Femur (tissue), 1 donor: ENCODE data around the gene LMBR1.
A peak's percentile ranks its signal among the peaks of the same experiment; 100 is the strongest.

Source experiments
- DNase-seq: peaks from one replicate; pipeline ENCODE4 v3.0.0-alpha.2; 2017

The LMBR1 gene

GRCh38 chr7:156791241-156791640 lies 101.7 kb downstream of the LMBR1 start:
- no peak for DNase-seq

GRCh38 chr7:156790264-156790663 lies 102.7 kb downstream of the LMBR1 start:
- DNase-seq, result no peak

- DNase-seq, result no peak
Observed at GRCh38 chr7:156785998-156786543, 106.9 kb downstream of the LMBR1 start.

- DNase-seq, result no peak
Observed at GRCh38 chr7:156783864-156784263, 109.1 kb downstream of the LMBR1 start.

- no peak for DNase-seq
Observed at GRCh38 chr7:156781972-156782371, 111.0 kb downstream of the LMBR1 start.

GRCh38 chr7:156780724-156781455 lies 112.1 kb downstream of the LMBR1 start:
- no peak for DNase-seq

- DNase-seq, result no peak
Observed at GRCh38 chr7:156778668-156779067, 114.3 kb downstream of the LMBR1 start.

GRCh38 chr7:156778201-156778600 lies 114.8 kb downstream of the LMBR1 start:
- no peak for DNase-seq

- DNase-seq, result no peak
Observed at GRCh38 chr7:156777364-156778069, 115.5 kb downstream of the LMBR1 start.

- no peak for DNase-seq
Observed at GRCh38 chr7:156776527-156776926, 116.5 kb downstream of the LMBR1 start.

GRCh38 chr7:156773966-156774365 lies 119.0 kb downstream of the LMBR1 start:
- no peak for DNase-seq

- no peak for DNase-seq
Observed at GRCh38 chr7:156772725-156773124, 120.3 kb downstream of the LMBR1 start.

- DNase-seq, result no peak
Observed at GRCh38 chr7:156768698-156769472, 124.1 kb downstream of the LMBR1 start.

GRCh38 chr7:156766666-156767065 lies 126.3 kb downstream of the LMBR1 start:
- no peak for DNase-seq

GRCh38 chr7:156765901-156766656 lies 126.9 kb downstream of the LMBR1 start:
- DNase-seq, result no peak

- no peak for DNase-seq
Observed at GRCh38 chr7:156764766-156765165, 128.2 kb downstream of the LMBR1 start.

- DNase-seq, result peak; percentile 64
Observed at GRCh38 chr7:156764016-156764669, 128.8 kb downstream of the LMBR1 start.

GRCh38 chr7:156759579-156760202 lies 133.3 kb downstream of the LMBR1 start:
- no peak for DNase-seq

- DNase-seq, result no peak
Observed at GRCh38 chr7:156759143-156759542, 133.8 kb downstream of the LMBR1 start.

GRCh38 chr7:156754201-156754600 lies 138.8 kb downstream of the LMBR1 start:
- no peak for DNase-seq

GRCh38 chr7:156753630-156754029 lies 139.4 kb downstream of the LMBR1 start:
- no peak for DNase-seq

GRCh38 chr7:156753229-156753560 lies 139.8 kb downstream of the LMBR1 start:
- DNase-seq, result no peak
